T-helper 1 cell treated with Interleukin-12 subunit alpha and Interleukin-12 subunit beta and Interleukin-4 antibody, amounts not matched to agents 30 ng/mL and 1 ng/mL, for 36 hours (primary cell): ENCODE results near the gene EHMT1. TPM values are rescaled to one million over a fixed set of nuclear protein-coding genes. Genes with fewer than 3 reads are reported as not detected.
"Not testable (repeated sequence)": the region's sequence is repeated elsewhere in the genome, so short reads cannot be mapped to it uniquely, and the experiment has no call there.

ENCODE experiments used
- intact Hi-C: fragments of 100-400 bp; cut with micrococcal nuclease; formaldehyde crosslinking; loops from one replicate; pipeline ENCODE4 v1.15.1; 2024
- total RNA-seq: library from RNA; stranded (reverse); gene quantifications from 2 replicates; pipeline ENCODE4 v1.2.3, GENCODE V29; 2022

The EHMT1 gene
- total RNA-seq, 1 donor from 2014 or later = 110 TPM

DNA sequence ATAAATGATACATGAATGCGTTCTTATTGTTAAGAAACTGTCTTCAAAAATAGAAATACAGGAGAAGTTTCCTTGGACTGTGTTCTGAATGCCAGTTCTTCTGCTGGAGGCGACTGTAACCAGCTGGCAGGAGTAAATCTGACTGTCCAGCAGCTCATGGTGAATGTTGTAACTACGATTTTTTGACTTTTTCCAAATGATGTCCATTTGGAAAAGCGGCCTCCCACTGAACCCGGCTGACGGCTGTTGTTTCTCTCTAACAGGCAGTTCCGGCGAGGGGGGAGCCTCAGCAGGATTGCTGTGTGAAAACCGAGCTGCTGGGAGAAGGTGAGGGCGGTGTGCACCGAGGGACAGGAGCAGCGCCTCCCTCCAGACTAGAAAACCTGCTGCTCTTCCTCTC lies 91.9 kb downstream of the EHMT1 start:
- intact Hi-C loops = no loop called here

DNA sequence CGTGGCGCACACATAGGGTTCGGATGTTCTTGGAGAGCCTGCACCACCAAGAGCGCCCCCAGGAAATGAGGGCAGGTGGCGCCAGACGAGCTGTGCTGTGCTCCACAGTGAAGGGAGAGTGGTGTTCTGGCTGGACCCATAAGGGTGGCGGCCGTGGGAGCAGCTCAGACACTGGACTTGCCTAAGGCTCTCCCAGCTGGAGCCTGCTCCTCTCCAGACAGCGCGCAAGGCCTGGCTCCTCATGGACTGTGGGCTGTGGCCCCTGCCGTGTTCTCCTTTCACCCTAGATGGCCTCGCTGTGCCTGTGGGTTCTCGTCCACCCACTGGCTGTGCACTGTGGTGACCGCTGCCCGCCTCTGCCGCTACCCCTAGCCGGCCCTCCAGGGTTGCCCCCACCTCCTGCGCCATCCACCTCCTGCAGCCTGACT lies 92.9 kb downstream of the EHMT1 start:
- intact Hi-C loops = no loop called here

DNA sequence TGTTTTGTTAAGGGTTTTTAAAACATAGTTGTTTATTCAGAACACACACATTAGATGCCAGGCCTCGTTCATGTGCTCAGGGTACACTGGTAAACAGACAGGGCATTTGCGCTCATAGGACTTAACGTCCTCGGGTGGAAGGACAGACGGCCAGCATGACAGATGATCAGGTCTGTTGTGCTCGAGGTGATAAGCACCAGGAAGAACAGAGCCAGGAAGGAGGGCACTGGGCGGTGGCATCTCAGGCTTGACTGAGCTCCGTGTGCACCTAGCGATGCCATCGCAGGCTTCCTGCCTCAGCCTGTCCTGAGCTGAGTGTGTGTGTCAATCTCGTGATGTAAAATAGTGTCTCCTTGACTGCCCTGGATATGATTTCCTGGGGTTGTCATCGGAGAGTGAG lies 96.5 kb downstream of the EHMT1 start:
- intact Hi-C loops = no loop called here

DNA sequence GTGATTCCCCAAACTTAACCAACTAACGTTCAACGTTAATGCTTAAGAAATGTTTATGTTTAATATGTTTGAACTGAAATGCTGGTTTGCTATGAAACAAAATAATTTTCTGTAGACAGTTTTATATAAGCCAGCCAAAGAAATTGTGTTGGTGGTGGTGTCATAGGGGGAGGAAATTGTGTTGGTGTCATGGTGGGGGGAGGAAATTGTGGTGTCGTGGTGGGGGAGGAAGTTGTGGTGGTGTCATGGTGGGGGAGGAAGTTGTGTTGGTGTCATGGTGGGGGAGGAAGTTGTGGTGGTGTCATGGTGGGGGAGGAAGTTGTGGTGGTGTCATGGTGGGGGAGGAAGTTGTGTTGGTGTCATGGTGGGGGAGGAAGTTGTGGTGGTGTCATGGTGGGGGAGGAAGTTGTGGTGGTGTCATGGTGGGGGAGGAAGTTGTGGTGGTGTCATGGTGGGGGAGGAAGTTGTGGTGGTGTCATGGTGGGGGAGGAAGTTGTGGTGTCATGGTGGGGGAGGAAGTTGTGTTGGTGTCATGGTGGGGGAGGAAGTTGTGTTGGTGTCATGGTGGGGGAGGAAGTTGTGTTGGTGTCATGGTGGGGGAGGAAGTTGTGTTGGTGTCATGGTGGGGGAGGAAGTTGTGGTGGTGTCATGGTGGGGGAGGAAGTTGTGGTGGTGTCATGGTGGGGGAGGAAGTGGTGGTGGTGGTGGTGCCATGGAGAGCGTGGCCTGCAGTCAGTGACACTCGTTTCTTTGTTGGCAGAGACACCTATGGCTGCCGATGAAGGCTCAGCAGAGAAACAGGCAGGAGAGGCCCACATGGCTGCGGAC lies 97.3 kb downstream of the EHMT1 start:
- intact Hi-C loops = not testable (repeated sequence)

DNA sequence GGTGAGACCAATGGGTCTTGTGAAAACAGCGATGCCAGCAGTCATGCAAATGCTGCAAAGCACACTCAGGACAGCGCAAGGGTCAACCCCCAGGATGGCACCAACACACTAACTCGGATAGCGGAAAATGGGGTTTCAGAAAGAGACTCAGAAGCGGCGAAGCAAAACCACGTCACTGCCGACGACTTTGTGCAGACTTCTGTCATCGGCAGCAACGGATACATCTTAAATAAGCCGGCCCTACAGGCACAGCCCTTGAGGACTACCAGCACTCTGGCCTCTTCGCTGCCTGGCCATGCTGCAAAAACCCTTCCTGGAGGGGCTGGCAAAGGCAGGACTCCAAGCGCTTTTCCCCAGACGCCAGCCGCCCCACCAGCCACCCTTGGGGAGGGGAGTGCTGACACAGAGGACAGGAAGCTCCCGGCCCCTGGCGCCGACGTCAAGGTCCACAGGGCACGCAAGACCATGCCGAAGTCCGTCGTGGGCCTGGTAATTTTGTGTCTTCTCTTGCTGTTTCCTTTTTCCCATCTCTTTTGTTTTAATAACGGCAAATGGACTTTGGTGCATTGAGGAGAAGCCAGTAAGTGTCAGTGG lies 98.0 kb downstream of the EHMT1 start:
- intact Hi-C loops = no loop called here

DNA sequence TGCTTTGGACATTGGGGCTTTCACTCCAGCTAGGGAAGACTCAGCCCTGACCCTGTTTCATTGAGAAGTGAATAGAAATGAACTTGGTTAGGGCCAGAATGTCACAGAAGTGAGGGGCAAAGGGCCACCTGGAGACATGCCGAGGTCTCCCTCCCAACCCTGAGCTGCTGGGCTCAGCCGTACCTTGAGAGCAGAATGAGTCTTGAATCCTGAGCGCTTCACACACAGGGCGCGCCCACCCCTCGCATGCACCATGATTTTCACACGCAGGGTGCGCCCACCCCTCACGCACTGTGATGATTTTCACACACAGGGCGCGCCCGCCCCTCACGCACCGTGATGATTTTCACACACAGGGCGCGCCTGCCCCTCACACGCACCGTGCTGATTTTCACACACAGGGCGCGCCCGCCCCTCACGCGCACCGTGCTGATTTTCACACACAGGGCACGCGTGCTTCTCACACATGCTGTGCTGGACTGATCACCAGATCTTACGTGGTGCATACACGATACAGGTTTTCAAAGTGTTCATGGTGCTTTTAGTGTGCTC lies 99.0 kb downstream of the EHMT1 start:
- intact Hi-C loops = no loop called here

DNA sequence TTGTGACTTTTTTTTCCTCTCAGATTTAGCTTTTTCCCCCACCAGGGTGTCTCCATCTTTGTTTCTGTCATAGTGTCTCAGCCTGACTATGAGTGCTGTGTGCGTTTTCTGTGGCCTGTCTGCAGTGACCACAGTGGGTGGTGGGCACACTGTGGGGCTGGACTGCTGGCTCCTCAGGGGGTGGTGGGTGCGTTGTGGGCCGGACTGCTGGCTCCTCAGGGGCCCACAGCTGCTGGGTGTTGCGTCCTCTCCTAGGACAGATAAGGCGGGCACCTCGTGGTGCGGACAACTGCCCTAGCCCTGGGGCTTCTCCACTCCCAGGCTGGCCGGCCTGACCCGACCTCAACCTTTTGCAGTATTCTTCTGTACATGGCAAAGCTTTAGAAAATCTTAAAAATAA lies 100.4 kb downstream of the EHMT1 start:
- intact Hi-C loops = no loop called here

DNA sequence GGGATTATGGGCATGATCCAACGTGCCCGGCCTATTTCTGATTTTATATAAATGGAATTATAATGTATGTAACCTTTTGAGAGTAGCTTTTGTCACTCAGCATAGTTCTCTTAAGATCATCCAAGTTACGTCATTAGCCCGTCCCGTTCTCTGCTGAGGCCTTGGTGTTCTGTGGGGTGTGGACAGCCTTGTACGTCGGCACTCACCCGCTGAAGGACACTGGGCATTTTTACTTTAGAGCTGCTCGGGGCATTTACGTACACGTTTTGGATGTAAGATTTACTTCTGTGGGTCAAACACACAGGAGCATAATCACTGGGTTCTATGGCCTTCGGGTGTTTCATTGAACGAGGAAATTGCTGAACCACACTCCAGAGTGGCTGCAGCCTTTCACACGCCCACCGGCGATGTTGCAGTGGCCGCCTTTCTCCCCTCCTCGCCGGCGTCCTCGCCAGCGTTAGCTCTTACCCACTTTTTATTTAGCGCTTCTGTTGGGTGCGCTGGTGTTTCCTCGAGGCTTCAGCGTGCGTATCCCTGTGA lies 101.8 kb downstream of the EHMT1 start:
- intact Hi-C loops = no loop called here

DNA sequence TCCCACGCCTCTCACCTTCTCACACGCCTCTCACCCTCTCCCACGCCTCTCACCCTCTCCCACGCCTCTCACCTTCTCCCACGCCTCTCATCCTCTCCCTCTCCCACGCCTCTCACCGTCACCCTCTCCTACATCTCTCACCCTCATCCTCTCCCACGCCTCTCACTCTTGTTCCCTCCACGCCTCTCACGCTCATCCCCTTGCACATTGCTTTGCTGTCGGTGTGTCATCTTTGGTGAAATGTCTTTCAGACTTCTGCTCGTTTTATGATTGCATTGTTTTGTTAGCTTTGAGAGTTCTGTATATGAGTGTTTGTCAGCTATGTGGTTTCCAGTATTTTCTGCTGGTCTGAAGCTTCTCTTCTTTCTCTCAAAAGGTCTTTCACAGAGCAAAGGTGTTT lies 102.7 kb downstream of the EHMT1 start:
- intact Hi-C loops = no loop called here

DNA sequence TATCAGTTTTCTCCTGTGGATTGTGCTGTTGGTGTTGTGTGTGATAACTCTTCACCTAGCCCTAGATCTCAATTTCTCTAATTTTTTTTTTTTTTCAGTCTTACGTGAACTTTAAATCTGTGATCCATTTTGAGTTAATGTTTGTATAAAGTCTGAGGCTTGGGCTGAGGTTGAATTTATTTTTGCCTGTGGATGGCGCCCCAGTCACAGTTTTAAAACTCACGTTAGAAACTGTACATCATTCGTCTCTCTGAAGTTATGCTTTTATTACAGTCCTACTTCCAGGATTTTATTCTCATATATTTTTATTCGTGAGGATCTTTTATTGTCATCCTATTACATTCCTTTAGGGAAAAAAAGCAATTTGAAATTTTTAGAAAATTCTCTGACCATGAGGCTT lies 103.1 kb downstream of the EHMT1 start:
- intact Hi-C loops = no loop called here

DNA sequence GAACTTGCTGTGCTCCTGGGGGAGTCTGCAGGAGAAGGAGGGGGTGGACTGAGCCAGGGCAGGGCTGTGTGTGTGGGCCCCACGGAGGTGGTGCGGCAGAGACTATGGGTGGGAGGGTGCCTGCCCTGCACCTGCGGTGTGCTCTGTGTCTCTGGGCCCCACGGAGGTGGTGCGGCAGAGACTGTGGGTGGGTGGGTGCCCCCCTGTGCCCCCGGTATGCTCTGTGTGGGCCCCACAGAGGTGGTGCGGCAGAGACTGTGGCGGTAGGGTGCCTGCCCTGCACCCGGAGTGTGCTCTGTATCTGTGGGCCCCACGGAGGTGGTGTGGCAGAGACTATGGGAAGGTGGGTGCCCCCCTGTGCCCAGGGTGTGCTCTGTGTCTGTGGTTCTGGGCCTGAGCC lies 103.7 kb downstream of the EHMT1 start:
- intact Hi-C loops = no loop called here

DNA sequence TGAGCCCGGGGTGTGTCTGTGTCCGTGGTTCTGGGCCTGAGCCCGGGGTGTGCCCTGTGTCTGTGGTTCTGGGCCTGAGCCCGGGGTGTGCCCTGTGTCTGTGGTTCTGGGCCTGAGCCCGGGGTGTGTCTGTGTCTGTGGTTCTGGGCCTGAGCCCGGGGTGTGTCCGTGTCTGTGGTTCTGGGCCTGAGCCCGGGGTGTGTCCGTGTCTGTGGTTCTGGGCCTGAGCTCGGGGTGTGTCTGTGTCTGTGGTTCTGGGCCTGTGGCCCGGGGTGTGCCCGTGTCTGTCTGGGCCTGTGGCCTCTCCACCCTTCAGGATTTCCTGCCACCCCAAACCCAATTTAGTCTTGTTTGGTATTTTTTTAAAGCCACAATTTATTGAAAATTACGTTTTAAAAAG lies 104.6 kb downstream of the EHMT1 start:
- intact Hi-C loops = not testable (repeated sequence)

DNA sequence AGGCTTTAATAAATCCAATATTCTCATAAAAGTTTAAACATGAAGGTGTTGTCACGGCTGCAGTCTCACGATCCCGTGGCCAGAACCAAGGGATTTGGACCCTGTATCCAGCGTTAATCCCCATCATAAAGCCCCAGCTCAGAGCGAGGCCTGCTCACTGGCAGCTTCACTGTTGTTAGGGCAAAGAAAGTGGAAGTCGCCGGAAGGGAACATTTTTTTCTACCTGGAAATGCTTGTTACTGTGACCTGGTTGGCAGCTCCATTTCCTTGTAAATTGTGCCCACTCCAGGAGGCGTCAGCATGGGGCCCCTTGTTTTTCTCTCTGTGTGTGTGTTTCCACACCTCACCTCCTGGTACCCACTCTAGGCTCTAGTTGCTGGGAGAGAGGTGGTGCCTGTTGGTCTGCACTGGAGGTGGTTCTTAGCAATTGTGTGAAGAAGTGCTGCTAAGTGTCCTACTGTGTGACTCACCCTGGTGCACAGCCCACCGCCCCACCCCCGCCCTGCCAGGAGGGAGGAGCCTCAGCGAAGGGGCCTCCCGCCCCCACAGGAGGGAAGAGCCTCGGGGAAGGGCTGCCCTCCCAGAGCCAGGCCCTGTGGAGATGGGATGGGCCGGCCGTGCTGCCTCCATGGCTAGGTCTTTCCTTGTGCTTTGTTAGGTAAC lies 105.1 kb downstream of the EHMT1 start:
- intact Hi-C loops = no loop called here

DNA sequence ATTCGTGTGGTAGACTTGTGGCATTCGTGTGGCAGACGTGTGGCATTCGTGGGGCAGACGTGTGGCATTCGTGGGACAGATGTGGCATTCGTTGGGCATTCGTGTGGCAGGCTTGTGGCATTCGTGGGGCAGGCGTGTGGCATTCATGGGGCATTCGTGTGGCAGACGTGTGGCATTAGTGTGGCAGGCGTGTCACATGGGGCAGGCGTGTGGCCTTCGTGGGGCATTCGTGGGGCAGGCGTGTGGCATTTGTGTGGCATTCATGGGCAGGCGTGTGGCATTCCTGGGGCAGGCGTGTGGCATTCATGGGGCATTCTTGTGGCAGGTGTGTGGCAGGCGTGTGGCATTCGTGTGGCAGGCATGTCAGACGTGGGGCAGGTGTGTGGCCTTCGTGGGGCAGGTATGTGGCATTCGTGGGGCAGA lies 106.0 kb downstream of the EHMT1 start:
- intact Hi-C loops = no loop called here

DNA sequence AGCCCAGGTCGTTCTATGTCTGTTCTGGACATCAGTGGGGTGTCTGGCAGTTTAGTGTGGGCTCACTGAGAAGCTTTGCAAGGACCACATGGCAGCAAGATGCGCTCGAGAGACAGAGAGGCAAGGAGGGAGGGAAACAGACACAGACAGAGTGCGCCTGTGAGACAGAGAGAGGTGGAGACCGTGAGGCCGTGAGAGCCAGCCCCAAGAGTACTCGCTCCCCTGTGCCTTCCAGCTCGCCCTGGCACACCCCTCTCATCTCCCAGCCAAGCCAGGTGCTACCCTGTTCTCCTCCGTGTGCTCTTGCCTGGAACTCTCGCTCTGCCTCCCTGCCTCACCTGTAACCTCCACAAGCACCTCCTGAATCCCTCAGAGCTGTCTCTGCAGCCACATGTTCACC lies 106.8 kb downstream of the EHMT1 start:
- intact Hi-C loops = no loop called here

DNA sequence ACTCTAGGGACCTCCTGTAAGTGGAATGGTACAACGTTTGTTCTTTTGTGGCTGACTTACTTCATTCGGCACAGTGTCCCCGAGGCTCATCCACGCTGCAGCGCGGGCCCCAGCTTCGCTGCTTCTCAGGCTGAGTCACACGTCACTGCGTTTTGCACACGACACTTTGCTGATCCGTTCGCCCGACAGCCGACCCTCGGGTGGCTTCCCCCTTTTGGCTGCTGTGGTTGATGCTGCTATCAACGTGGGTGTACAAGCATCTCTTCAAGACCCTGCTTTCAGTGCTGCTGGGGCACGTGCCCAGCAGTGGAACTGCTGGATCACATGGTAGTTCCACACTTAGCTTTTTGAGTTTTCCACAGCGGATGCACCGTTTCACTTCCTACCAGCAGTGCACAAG lies 107.5 kb downstream of the EHMT1 start:
- intact Hi-C loops = not testable (repeated sequence)

DNA sequence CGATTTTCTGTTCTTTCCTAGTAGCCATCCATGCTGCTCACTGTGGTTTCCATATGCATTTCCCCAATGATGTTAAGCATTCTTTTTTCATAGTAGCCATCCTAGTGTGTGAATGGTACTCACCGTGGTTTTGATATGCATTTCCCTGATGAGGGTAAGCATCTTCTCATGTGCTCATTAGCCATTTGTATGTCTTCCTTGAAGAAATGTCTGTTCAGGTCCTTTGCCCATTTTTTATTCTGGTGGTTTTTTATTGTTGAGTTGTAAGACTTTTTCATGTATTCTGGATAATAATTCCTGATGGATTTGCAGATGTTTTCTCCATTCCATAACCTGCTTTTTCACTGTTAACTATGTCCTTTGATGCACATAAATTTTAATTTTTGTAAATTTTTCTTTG lies 108.0 kb downstream of the EHMT1 start:
- intact Hi-C loops = no loop called here

DNA sequence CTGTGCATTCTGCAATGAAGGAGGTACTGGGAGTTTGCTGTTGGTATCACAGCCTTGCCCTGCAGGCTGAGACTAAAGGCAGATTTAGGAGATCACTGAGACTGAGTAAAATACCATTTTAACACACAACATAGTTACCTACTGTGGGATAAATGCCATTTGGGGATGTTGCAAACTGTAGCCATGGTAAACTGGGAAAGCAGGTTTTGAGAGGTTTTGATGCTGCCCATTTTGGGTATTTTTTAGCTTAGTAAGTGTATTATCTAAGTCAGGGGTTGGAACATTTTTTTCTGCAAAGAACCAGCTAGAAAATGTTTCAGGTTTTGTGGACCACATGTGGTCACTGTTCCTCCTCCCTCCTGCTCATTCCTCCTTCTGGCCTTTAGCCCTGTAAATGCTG lies 108.9 kb downstream of the EHMT1 start:
- intact Hi-C loops = no loop called here

DNA sequence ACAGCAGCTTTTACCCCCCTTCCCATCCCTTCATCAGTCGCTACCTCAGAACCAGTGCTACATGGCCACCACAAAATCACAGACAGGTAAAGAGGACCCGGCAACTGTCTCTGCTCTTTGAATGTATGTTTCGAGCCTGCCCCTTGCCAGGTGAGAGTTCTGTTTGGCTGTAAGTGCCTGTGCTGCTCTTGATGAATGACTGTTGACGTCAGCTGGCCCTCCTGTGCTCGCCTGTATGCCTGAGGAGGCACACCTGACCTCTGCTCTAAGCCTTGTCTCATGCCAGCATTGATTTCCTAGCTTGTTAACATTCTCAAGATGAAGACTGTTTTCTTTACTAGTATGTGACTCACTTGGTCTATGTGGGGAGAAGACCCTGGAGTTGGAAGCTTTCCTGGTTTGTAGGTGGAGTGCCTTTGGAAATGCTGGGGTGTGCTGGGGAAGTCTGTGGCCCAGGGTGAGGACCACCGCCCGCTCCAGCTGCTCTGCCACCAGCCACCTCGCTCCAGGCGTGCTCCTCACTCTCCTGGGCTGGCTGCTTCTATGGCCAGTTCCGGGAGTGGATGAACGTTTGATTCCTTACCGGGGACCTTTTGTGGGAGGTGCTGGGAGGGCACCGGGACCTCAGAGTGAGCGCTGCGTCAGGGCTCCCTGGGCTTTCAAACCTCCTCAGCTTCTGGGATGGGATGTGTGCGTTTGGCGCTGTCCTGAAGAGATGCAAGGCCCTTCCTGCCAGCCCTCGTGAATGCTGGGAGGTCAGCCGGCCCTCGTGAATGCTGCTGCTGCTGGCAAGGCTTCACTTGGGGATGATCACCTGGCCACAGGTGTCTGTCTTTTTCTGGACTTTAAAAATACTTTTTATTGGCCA lies 109.9 kb downstream of the EHMT1 start:
- intact Hi-C loops = no loop called here

DNA sequence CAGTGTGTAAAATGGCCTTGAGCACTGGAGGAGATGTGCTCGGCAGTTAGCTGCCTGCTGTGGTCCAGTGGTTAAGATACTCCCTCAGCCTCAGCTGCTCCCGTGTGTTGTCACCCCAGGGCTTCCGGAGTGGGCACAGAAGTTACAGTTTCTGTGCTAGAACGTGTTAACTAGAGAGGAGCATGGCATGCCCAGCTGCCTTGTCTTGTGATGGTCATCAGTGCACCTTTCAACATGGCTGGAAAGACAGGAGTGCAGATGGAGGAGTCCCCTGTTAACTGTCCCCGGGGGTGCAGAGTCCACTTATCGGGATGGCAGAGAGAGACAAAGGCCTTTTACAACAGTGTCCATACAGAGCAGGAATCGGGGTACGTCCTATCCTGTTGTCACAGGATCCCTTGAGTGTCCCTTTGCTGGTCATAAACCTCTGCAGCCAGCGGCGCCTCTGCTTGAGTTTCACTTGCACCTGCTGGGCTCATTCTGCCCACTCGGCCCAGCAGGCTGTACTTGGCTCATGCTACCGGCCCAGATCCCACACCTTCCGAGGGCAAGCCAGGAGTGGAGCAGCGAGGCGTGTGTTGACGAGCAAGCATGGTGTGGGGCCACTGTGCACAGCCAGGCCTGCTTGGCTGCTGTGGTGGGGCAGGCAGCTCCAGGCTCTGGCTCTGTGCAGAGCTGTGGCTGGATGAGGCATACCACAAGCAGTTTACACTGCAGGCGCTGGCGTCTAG lies 112.6 kb downstream of the EHMT1 start:
- intact Hi-C loops = no loop called here
